Right lobe of liver (tissue), 6 donors: ENCODE data around the gene GPR89B. TPM values are rescaled to one million over a fixed set of nuclear protein-coding genes. Genes with fewer than 3 reads are reported as not detected.
"Not testable (repeated sequence)": the region's sequence is repeated elsewhere in the genome, so short reads cannot be mapped to it uniquely, and the experiment has no call there.

Source experiments
- ATAC-seq, 4 donors: fragments of 200-7000 bp; cut with Tn5 transposase; one replicate each; pipeline ENCODE4 v1.9.1; 2020; ENCODE audit warnings: mild to moderate bottlenecking in 4 of 4, moderate library complexity in 4 of 4
- DNase-seq, 3 donors: peaks; one replicate each; pipeline ENCODE4 v3.0.0-alpha.2; 2020
- H3K27ac ChIP-seq, 3 donors: fragments of 200-600 bp; one replicate each; pipeline ENCODE4 v1.8.0; 2022
- H3K27me3 ChIP-seq, 2 donors: fragments of 200-600 bp; one replicate each; pipeline ENCODE4 v1.8.0; 2022
- H3K36me3 ChIP-seq, 4 donors: fragments of 200-600 bp; sonication (generic) in 1 of 4; one replicate each; pipeline versions ENCODE4 v1.5.1 to v1.8.0; 2017 to 2022; ENCODE audit warnings: control low read depth in 1 of 4
- H3K4me1 ChIP-seq, 4 donors: fragments of 200-600 bp; sonication (generic) in 1 of 4; one replicate each; pipeline versions ENCODE4 v1.5.1 to v1.8.0; 2017 to 2022; ENCODE audit warnings: control low read depth in 1 of 4
- H3K4me3 ChIP-seq, 3 donors: fragments of 200-600 bp; one replicate each; pipeline ENCODE4 v1.8.0; 2022
- H3K9me3 ChIP-seq, 4 donors: fragments of 200-600 bp; sonication (generic) in 1 of 4; one replicate each; pipeline versions ENCODE4 v1.5.1 to v1.8.0; 2017 to 2022; ENCODE audit warnings: control low read depth in 1 of 4
- POLR2A ChIP-seq: fragments of 450-650 bp; IDR thresholded peaks from one replicate; pipeline ENCODE4 v1.6.1; 2017; ENCODE audit warnings: antibody characterized with exemption, mild to moderate bottlenecking
- WGBS: methylation state at CpG from one replicate; pipeline ENCODE4 v1.1.6; 2018; ENCODE audit warnings: low coverage, low lambda C conversion rate; ENCODE audit not compliant: insufficient coverage; ENCODE audit errors: missing lambda C conversion rate; 5-methylcytosine and 5-hydroxymethylcytosine counted together
- intact Hi-C, 2 donors: fragments of 100-400 bp; cut with DNase I; formaldehyde crosslinking; loops; one replicate each; pipeline versions ENCODE4 v1.11.2 to v1.14.1; 2022
- small RNA-seq, 2 experiments: library from RNA; depleted of rRNA; stranded (forward); fragments of <200 nt; gene quantifications; one replicate each; pipeline ENCODE3, GENCODE V24; 2016
- total RNA-seq, 6 experiments: library from RNA; depleted of rRNA in 2 of 6; stranded (reverse); fragments of >200 nt in 2 of 6; fragmentation: NEBNext Ultra II Directional in 3 of 6; extraction: Animal tissue kit (Norgen Biotek cat#: 25700) in 3 of 6; gene quantifications; one replicate each; pipeline versions ENCODE4 v1.1.0 to v1.2.4, GENCODE V29; 2016 to 2023
- donor health status: DM: no; HTN: yes; CAD: no.
- donor health status: DM: no; HTN: no; CAD: no.
- donor health status: DM: no; HTN: no; CAD: no.
- donor health status: DM: no; HTN: yes; CAD: no.
- donor health status: DM: no; HTN: yes; CAD: no.

The GPR89B gene
- total RNA-seq, 6 experiments from 2014 or later, result 5.7 to 15.7 (median 8.7) TPM

DNA sequence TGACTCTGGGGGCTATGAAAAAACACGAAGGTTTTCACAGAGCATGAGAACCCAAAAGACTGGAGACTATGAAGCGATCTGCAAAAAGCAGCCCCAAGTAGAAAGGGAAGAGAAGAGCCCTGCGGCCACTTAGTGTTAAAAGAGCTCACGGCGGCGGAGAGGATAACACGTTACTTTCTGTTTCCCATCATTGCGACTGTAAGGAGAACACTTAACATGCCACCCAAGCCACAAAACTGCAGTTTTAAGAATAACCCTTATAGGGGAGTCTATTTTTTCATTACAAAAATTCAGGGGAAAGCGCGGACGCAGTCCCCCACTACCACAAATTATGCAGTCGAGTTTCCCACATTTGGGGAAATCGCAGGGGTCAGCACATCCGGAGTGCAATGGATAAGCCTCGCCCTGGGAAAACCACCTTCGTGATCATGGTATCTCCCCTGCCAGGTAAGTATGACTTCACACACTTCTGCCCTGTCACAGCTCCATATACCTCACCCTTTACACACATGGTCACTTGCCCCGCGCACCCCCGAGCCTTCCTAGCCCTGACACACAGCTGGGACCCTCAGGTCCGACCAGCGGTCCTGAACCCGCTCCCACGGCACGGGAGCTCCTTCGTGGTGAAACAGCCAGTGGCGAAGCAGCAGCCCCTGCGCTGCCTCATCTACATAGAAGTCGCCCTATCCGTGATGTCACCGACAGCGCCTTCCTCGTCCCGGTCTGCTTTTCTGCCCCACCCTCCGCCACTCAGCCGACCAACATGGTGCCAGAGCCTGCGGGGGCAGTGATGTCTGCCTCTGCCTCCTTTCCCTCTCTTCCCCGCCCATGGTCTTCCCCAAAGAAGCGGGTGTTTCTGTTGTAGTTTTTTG, 110.5 kb downstream of the GPR89B start:
- Histone ChIP-seq H3K27ac (peak overlapping the region in 1 of 3 donors; percentile 51), H3K4me3 (peak overlapping the region; percentile 21 to 37 (median 28))
- peak; percentile 82 to 88 (median 86) for ATAC-seq
- 0% methylated on average over 3 of the region's 38 CpGs for WGBS
- peak in 2 of 3 donors; percentile 38 to 62 for DNase-seq
- H3K9me3 ChIP-seq, H3K27me3 ChIP-seq, H3K4me1 ChIP-seq, H3K36me3 ChIP-seq, intact Hi-C loops: not testable (repeated sequence)
- TF ChIP-seq POLR2A, result peak; percentile 85

Small RNA genes lying within 50 kb of the gene (small RNA-seq; reads per million reads assigned to genes)
- gene RNU1-129P, result 0 reads per million in 2 experiments
- 8.8 to 10.2 reads per million in 2 experiments for gene RNVU1-7

Other genes with a start within 250 kb of the GPR89B start
- gene GJA5, start 167.8 kb upstream of the GPR89B start, total RNA-seq, result 1 to 10 TPM in 1 of 6 experiments, under 1 TPM in 5; 0.12 to 1.2 (median 0.56) TPM
- gene GJA8, start 25.6 kb upstream of the GPR89B start, total RNA-seq, result not detected
- 10 to 100 TPM in 3 of 6 experiments, 1 to 10 TPM in 3; 4.7 to 11.1 (median 8.4) TPM for gene NBPF11, start 223.9 kb downstream of the GPR89B start, total RNA-seq